ENCODE results near the gene ACAT2.
A peak's percentile ranks its signal among the peaks of the same experiment; 100 is the strongest.
"Not testable (repeated sequence)": the region's sequence is repeated elsewhere in the genome, so short reads cannot be mapped to it uniquely, and the experiment has no call there.

Gene ACAT2

GRCh38 chr6:159761873-159762680, at the start of gene ACAT2:
Gene ACAT2 (plus strand): TSS chr6:159762045. CDS start chr6:159762088, 43 bp downstream.
- DNase-seq (ENCODE audit: low read depth) = peak; percentile 84

- DNase-seq (ENCODE audit: low read depth) = not testable (repeated sequence)
These were observed 49.5 kb upstream of the ACAT2 start for GRCh38 chr6:159712389-159712788.

GRCh38 chr6:159713984-159714383, 47.9 kb upstream of the ACAT2 start:
- DNase-seq (ENCODE audit: low read depth) = no peak

GRCh38 chr6:159714404-159714803, 47.4 kb upstream of the ACAT2 start:
- no peak for DNase-seq (ENCODE audit: low read depth)

GRCh38 chr6:159715166-159715565, 46.7 kb upstream of the ACAT2 start:
- DNase-seq (ENCODE audit: low read depth) = no peak

GRCh38 chr6:159715605-159716004, 46.2 kb upstream of the ACAT2 start:
- DNase-seq (ENCODE audit: low read depth) = no peak

GRCh38 chr6:159716247-159717096, 45.4 kb upstream of the ACAT2 start:
- no peak for DNase-seq (ENCODE audit: low read depth)

- DNase-seq (ENCODE audit: low read depth) = no peak
These were observed 43.2 kb upstream of the ACAT2 start for GRCh38 chr6:159718634-159719033.

- no peak for DNase-seq (ENCODE audit: low read depth)
These were observed 42.6 kb upstream of the ACAT2 start for GRCh38 chr6:159719287-159719686.

- DNase-seq (ENCODE audit: low read depth) = no peak
These were observed 41.1 kb upstream of the ACAT2 start for GRCh38 chr6:159720708-159721107.

- not testable (repeated sequence) for DNase-seq (ENCODE audit: low read depth)
These were observed 39.9 kb upstream of the ACAT2 start for GRCh38 chr6:159721981-159722380.

- DNase-seq (ENCODE audit: low read depth) = no peak
These were observed 39.2 kb upstream of the ACAT2 start for GRCh38 chr6:159722655-159723054.

GRCh38 chr6:159723259-159723658, 38.6 kb upstream of the ACAT2 start:
- DNase-seq (ENCODE audit: low read depth) = no peak

GRCh38 chr6:159724778-159725177, 37.1 kb upstream of the ACAT2 start:
- DNase-seq (ENCODE audit: low read depth) = no peak

GRCh38 chr6:159725208-159725607, 36.6 kb upstream of the ACAT2 start:
- not testable (repeated sequence) for DNase-seq (ENCODE audit: low read depth)

GRCh38 chr6:159726255-159726917, 35.5 kb upstream of the ACAT2 start:
- DNase-seq (ENCODE audit: low read depth) = no peak

GRCh38 chr6:159726918-159727716, 34.7 kb upstream of the ACAT2 start, which contains the start of gene WTAP:
Gene WTAP (plus strand): TSS chr6:159727506. CDS start chr6:159736266, 8,760 bp downstream.
- peak; percentile 94 for DNase-seq (ENCODE audit: low read depth)

GRCh38 chr6:159727717-159728445, 34.0 kb upstream of the ACAT2 start:
- DNase-seq (ENCODE audit: low read depth) = no peak

- DNase-seq (ENCODE audit: low read depth) = no peak
These were observed 33.3 kb upstream of the ACAT2 start for GRCh38 chr6:159728531-159728964.

GRCh38 chr6:159729598-159730331, 32.1 kb upstream of the ACAT2 start:
- no peak for DNase-seq (ENCODE audit: low read depth)
